KMS-11 (cell line): ENCODE data around the gene PRIM1.

Experiments used
- H2AFZ ChIP-seq: fragments of 200-600 bp; sonication (generic); 2 replicates; pipeline ENCODE4 v1.6.1; 2016; ENCODE audit warnings: antibody characterized with exemption, mixed run types, low read depth
- H3K27ac ChIP-seq: fragments of 200-600 bp; sonication (generic); 2 replicates; pipeline ENCODE4 v1.6.1; 2016; ENCODE audit warnings: mild to moderate bottlenecking, mixed run types
- H3K27me3 ChIP-seq: fragments of 200-600 bp; sonication (generic); 2 replicates; pipeline ENCODE4 v1.6.1; 2017; ENCODE audit warnings: mild to moderate bottlenecking, low read depth, mixed run types, moderate library complexity; ENCODE audit not compliant: insufficient read depth
- H3K36me3 ChIP-seq: fragments of 200-600 bp; sonication (generic); 2 replicates; pipeline ENCODE4 v1.6.1; 2017; ENCODE audit warnings: mild to moderate bottlenecking, mixed run types; ENCODE audit not compliant: insufficient read depth
- H3K4me1 ChIP-seq: fragments of 200-600 bp; sonication (generic); 2 replicates; pipeline ENCODE4 v1.6.1; 2016; ENCODE audit warnings: mild to moderate bottlenecking, low read depth, mixed run types; ENCODE audit not compliant: poor library complexity, severe bottlenecking
- H3K4me2 ChIP-seq: fragments of 200-600 bp; sonication (generic); 2 replicates; pipeline ENCODE4 v1.7.0; 2016; ENCODE audit warnings: mild to moderate bottlenecking, mixed run types
- H3K4me3 ChIP-seq: fragments of 200-600 bp; sonication (generic); IDR thresholded peaks from 2 replicates; pipeline ENCODE4 v1.6.1; 2017; ENCODE audit warnings: low read depth, low read length, mixed read lengths; ENCODE audit not compliant: insufficient read depth
- H3K79me2 ChIP-seq: fragments of 200-600 bp; sonication (generic); 2 replicates; pipeline ENCODE4 v1.6.1; 2016; ENCODE audit warnings: low read depth, mixed run types; ENCODE audit not compliant: insufficient read depth
- H3K9ac ChIP-seq: fragments of 200-600 bp; sonication (generic); 2 replicates; pipeline ENCODE4 v1.6.1; 2016; ENCODE audit warnings: mild to moderate bottlenecking, mixed run types
- H4K20me1 ChIP-seq: fragments of 200-600 bp; sonication (generic); 2 replicates; pipeline ENCODE4 v1.6.1; 2016; ENCODE audit warnings: mild to moderate bottlenecking, mixed run types; ENCODE audit not compliant: insufficient read depth
- TF ChIP-seq, protein P1 (sequence below): fragments of 200-600 bp; sonication (generic); conservative IDR thresholded peaks from 2 replicates; pipeline ENCODE4 v1.6.1; 2017; ENCODE audit warnings: low read depth, mild to moderate bottlenecking, antibody characterized with exemption, low read length, moderate library complexity, mixed read lengths

Gene PRIM1

GRCh38 chr12:56773113-56773512 lies 21.0 kb upstream of the PRIM1 start:
- Histone ChIP-seq H3K4me3 (no peak overlapping the region), H3K79me2 (no peaks in the 10 kb centered on the region), H3K9ac (no peak overlapping the region), H3K4me1 (no peaks in the 10 kb centered on the region), H2AFZ (no peak overlapping the region), H3K4me2 (no peak overlapping the region), H3K36me3 (no peaks in the 10 kb centered on the region), H4K20me1 (no peaks in the 10 kb centered on the region), H3K27ac (no peak overlapping the region), H3K27me3 (no peaks in the 10 kb centered on the region)
- TF ChIP-seq, protein P1, sequence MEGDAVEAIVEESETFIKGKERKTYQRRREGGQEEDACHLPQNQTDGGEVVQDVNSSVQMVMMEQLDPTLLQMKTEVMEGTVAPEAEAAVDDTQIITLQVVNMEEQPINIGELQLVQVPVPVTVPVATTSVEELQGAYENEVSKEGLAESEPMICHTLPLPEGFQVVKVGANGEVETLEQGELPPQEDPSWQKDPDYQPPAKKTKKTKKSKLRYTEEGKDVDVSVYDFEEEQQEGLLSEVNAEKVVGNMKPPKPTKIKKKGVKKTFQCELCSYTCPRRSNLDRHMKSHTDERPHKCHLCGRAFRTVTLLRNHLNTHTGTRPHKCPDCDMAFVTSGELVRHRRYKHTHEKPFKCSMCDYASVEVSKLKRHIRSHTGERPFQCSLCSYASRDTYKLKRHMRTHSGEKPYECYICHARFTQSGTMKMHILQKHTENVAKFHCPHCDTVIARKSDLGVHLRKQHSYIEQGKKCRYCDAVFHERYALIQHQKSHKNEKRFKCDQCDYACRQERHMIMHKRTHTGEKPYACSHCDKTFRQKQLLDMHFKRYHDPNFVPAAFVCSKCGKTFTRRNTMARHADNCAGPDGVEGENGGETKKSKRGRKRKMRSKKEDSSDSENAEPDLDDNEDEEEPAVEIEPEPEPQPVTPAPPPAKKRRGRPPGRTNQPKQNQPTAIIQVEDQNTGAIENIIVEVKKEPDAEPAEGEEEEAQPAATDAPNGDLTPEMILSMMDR, result no peak

- Histone ChIP-seq H4K20me1 (no peaks in the 10 kb centered on the region), H3K4me2 (no peak overlapping the region), H3K36me3 (no peaks in the 10 kb centered on the region), H3K9ac (no peak overlapping the region), H3K27me3 (no peaks in the 10 kb centered on the region), H3K4me1 (no peaks in the 10 kb centered on the region), H3K4me3 (no peak overlapping the region), H3K79me2 (no peaks in the 10 kb centered on the region), H3K27ac (no peak overlapping the region), H2AFZ (no peak overlapping the region)
- TF ChIP-seq, protein P1, result no peak
Observed at GRCh38 chr12:56772625-56773024, 20.5 kb upstream of the PRIM1 start.

DNA sequence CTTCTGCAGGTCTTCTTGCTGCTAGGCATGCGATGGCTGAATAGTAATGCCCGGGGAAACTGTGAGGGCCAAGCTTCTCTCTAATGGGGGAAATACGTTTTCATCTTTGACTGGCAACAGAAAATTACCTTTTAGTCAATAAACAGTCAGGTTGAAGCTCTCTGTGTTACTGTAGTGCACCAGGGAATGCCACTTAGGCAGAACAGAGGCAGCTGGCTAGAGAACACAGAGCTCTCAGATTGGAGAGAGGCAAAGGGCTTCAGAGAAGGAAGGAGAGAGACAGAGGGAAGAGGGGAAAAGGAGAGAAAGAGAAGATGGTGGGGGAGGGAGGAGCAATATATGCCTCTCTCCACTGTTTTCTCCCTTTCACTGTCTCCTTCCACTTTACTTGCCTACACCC lies 17.7 kb upstream of the PRIM1 start:
- no peak overlapping the region for H3K4me2 ChIP-seq
- TF ChIP-seq, protein P1, result no peak

DNA sequence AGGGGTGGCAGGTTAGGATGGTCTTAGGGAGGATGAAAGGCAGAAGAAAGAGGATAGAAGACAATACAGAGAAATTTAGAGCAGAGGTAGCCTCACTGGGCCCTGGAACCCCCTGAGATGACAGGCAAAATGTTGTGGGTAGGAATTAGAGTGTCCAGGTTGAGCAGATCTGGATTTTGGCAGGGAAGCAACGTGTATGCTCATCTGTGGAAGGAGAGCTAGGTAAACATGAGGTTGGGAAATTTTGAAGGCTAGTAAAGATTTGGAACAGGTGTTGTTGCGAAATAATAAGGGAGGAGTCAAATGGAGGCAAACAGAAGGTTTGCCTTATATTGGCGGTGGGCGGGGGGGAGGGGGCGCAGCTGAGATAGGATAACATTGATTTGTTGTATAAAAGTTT lies 16.3 kb upstream of the PRIM1 start:
- H4K20me1 ChIP-seq, result no peaks in the 10 kb centered on the region
- TF ChIP-seq, protein P1, result no peak
- H3K4me3 ChIP-seq, result no peak overlapping the region
- H2AFZ ChIP-seq, result no peak overlapping the region
- no peaks in the 10 kb centered on the region for H3K36me3 ChIP-seq
- H3K27me3 ChIP-seq, result no peaks in the 10 kb centered on the region
- H3K4me2 ChIP-seq, result no peak overlapping the region
- H3K79me2 ChIP-seq, result no peaks in the 10 kb centered on the region
- no peak overlapping the region for H3K9ac ChIP-seq
- H3K4me1 ChIP-seq, result no peaks in the 10 kb centered on the region
- H3K27ac ChIP-seq, result no peak overlapping the region

More for the DNA sequence above, 17.7 kb upstream of the PRIM1 start:
- H3K27ac ChIP-seq, result no peak overlapping the region
- H3K4me3 ChIP-seq, result no peak overlapping the region
- H2AFZ ChIP-seq, result no peak overlapping the region
- H3K4me1 ChIP-seq, result no peaks in the 10 kb centered on the region
- H3K9ac ChIP-seq, result no peak overlapping the region
- no peaks in the 10 kb centered on the region for H3K79me2 ChIP-seq
- no peaks in the 10 kb centered on the region for H3K36me3 ChIP-seq
- H4K20me1 ChIP-seq, result no peaks in the 10 kb centered on the region
- H3K27me3 ChIP-seq, result no peaks in the 10 kb centered on the region
